Astrocyte (in vitro differentiated cells and primary cell): Measurements from ENCODE around the gene NAIF1. TPM values are rescaled to one million over a fixed set of nuclear protein-coding genes. Genes with fewer than 3 reads are reported as not detected.

ENCODE experiments used
- DNase-seq: peaks from one replicate; pipeline ENCODE4 v3.0.0-alpha.2; 2010; ENCODE audit warnings: low read depth
- FAIRE-seq: peaks from 2 replicates; lab custom pipeline; 2011; peaks lifted over from hg19 to GRCh38; lab: Jason Lieb, UNC
- H2AFZ ChIP-seq: 2 replicates; pipeline ENCODE4 v1.6.0; 2012; ENCODE audit warnings: low read depth, low read length, inconsistent platforms
- H3K27ac ChIP-seq: 2 replicates; pipeline ENCODE4 v1.5.1; 2011; ENCODE audit warnings: low read depth, low read length, inconsistent platforms
- H3K27me3 ChIP-seq: 2 replicates; pipeline ENCODE4 v1.6.0; 2011; ENCODE audit warnings: low read length, inconsistent platforms; ENCODE audit not compliant: insufficient read depth
- H3K36me3 ChIP-seq: 2 replicates; pipeline ENCODE4 v1.5.1; 2011; ENCODE audit warnings: low read length, inconsistent platforms; ENCODE audit not compliant: insufficient read depth
- H3K4me1 ChIP-seq: 2 replicates; pipeline ENCODE4 v1.5.1; 2011; ENCODE audit warnings: low read length, inconsistent platforms; ENCODE audit not compliant: insufficient read depth
- H3K4me2 ChIP-seq: 2 replicates; pipeline ENCODE4 v1.6.0; 2012; ENCODE audit warnings: low read length, inconsistent platforms
- H3K4me3 ChIP-seq: 2 replicates; pipeline ENCODE4 v1.5.1; 2011; ENCODE audit warnings: low read depth, mild to moderate bottlenecking, low read length, inconsistent platforms; ENCODE audit not compliant: insufficient read depth
- H3K79me2 ChIP-seq: 2 replicates; pipeline ENCODE4 v1.6.0; 2012; ENCODE audit warnings: mild to moderate bottlenecking, low read length, inconsistent platforms; ENCODE audit not compliant: insufficient read depth
- H3K9ac ChIP-seq: 2 replicates; pipeline ENCODE4 v1.6.0; 2012; ENCODE audit warnings: mild to moderate bottlenecking, low read length, inconsistent platforms
- H3K9me3 ChIP-seq: 2 replicates; pipeline ENCODE4 v1.5.1; 2012; ENCODE audit warnings: low read depth, mild to moderate bottlenecking, low read length, inconsistent platforms; ENCODE audit not compliant: insufficient read depth
- H4K20me1 ChIP-seq: 2 replicates; pipeline ENCODE4 v1.6.0; 2012; ENCODE audit warnings: low read length, inconsistent platforms; ENCODE audit not compliant: insufficient read depth
- H3K27ac Mint-ChIP-seq: one replicate; pipeline ENCODE4 v1.8.0; 2021; ENCODE audit warnings: mild to moderate bottlenecking, mixed read lengths; ENCODE audit not compliant: unreplicated experiment
- H3K27me3 Mint-ChIP-seq: one replicate; pipeline ENCODE4 v1.8.0; 2021; ENCODE audit warnings: low read depth, mixed read lengths; ENCODE audit not compliant: unreplicated experiment
- H3K36me3 Mint-ChIP-seq: one replicate; pipeline ENCODE4 v1.8.0; 2021; ENCODE audit warnings: low read depth, mixed read lengths; ENCODE audit not compliant: unreplicated experiment
- H3K4me1 Mint-ChIP-seq: one replicate; pipeline ENCODE4 v1.8.0; 2021; ENCODE audit warnings: low read depth, mixed read lengths; ENCODE audit not compliant: unreplicated experiment
- H3K4me3 Mint-ChIP-seq: one replicate; pipeline ENCODE4 v1.8.0; 2021; ENCODE audit warnings: mild to moderate bottlenecking, moderate library complexity, mixed read lengths; ENCODE audit not compliant: unreplicated experiment
- H3K9me3 Mint-ChIP-seq: one replicate; pipeline ENCODE4 v1.8.0; 2021; ENCODE audit warnings: mild to moderate bottlenecking, mixed read lengths; ENCODE audit not compliant: unreplicated experiment
- CTCF ChIP-seq: IDR thresholded peaks from 2 replicates; pipeline ENCODE4 v1.5.1; 2011; ENCODE audit warnings: low read depth, mild to moderate bottlenecking, inconsistent platforms, low read length, moderate library complexity; ENCODE audit not compliant: insufficient read depth
- EZH2 ChIP-seq: IDR thresholded peaks from 2 replicates; pipeline ENCODE4 v1.6.1; 2012; ENCODE audit warnings: mild to moderate bottlenecking, low read length, inconsistent platforms; ENCODE audit not compliant: insufficient read depth
- total RNA-seq: library from RNA; stranded (reverse); gene quantifications from 2 replicates; pipeline ENCODE4 v1.2.1, GENCODE V29; 2021

Gene NAIF1
- total RNA-seq, 1 donor from 2014 or later: 10.2 TPM

- H3K27me3 Mint-ChIP-seq: no peaks in the 10 kb centered on the region
- H2AFZ ChIP-seq: no peak overlapping the region
- no peak overlapping the region for H3K4me3 ChIP-seq
- peaks cover 11% of the 10 kb centered on the region for H3K4me1 ChIP-seq
- no peak overlapping the region for H3K9ac ChIP-seq
- no peak for TF ChIP-seq EZH2
- no peak for TF ChIP-seq CTCF
- no peaks in the 10 kb centered on the region for H3K9me3 ChIP-seq
- FAIRE-seq (no peak), DNase-seq (no peak)
- H3K27ac ChIP-seq: no peak overlapping the region
- H3K4me2 ChIP-seq: no peak overlapping the region
- peaks cover 9% of the 10 kb centered on the region for H3K4me1 Mint-ChIP-seq
- no peak overlapping the region for H3K27ac Mint-ChIP-seq
- H3K9me3 Mint-ChIP-seq: no peaks in the 10 kb centered on the region
- H3K36me3 Mint-ChIP-seq: peaks cover 12% of the 10 kb centered on the region
- no peaks in the 10 kb centered on the region for H4K20me1 ChIP-seq
- no peak overlapping the region for H3K4me3 Mint-ChIP-seq
- H3K36me3 ChIP-seq: no peaks in the 10 kb centered on the region
- H3K79me2 ChIP-seq: peaks cover 19% of the 10 kb centered on the region
- H3K27me3 ChIP-seq: no peaks in the 10 kb centered on the region
Observed at GRCh38 chr9:128062846-128063831, 4.0 kb downstream of the NAIF1 start.

- Mint-ChIP-seq H3K4me1 (peaks cover 9% of the 10 kb centered on the region), H3K4me3 (no peak overlapping the region), H3K27ac (no peak overlapping the region), H3K36me3 (peaks cover 12% of the 10 kb centered on the region), H3K27me3 (no peaks in the 10 kb centered on the region), H3K9me3 (no peaks in the 10 kb centered on the region)
- no peak overlapping the region for H2AFZ ChIP-seq
- FAIRE-seq (no peak), DNase-seq (no peak)
- peaks cover 11% of the 10 kb centered on the region for H3K4me1 ChIP-seq
- H3K9me3 ChIP-seq: no peaks in the 10 kb centered on the region
- H3K9ac ChIP-seq: no peak overlapping the region
- peaks cover 19% of the 10 kb centered on the region for H3K79me2 ChIP-seq
- no peak overlapping the region for H3K4me3 ChIP-seq
- H3K4me2 ChIP-seq: no peak overlapping the region
- H4K20me1 ChIP-seq: no peaks in the 10 kb centered on the region
- no peaks in the 10 kb centered on the region for H3K27me3 ChIP-seq
- TF ChIP-seq CTCF: no peak
- TF ChIP-seq EZH2: no peak
- no peaks in the 10 kb centered on the region for H3K36me3 ChIP-seq
- H3K27ac ChIP-seq: no peak overlapping the region
Observed at GRCh38 chr9:128062279-128062678, 4.8 kb downstream of the NAIF1 start.
